H1 (cell line): ENCODE results near the gene FBXO47. TPM values are rescaled to one million over a fixed set of nuclear protein-coding genes. Genes with fewer than 3 reads are reported as not detected.
A peak's percentile ranks its signal among the peaks of the same experiment; 100 is the strongest.

Experiments used
- CTCF ChIA-PET: fragments of 300-600 bp; sonication (Branson Sonifier 250); formaldehyde crosslinking; loops from one replicate; lab custom pipeline; 2021; ENCODE audit not compliant: partially characterized antibody; lab: Charles Lee
- POLR2A ChIA-PET: fragments of 300-600 bp; sonication (Branson Sonifier 250); formaldehyde crosslinking; loops from one replicate; lab custom pipeline; 2021; ENCODE audit warnings: inconsistent platforms; ENCODE audit not compliant: partially characterized antibody; lab: Charles Lee
- DNase-seq, 2 experiments: peaks; one replicate each; pipeline versions ENCODE4 v3.0.0 to v3.0.0-alpha.2; 2010 to 2022; ENCODE audit warnings: low spot score in 2 of 2, low read depth in 1 of 2, mixed read lengths in 1 of 2
- FAIRE-seq: peaks from 2 replicates; lab custom pipeline; 2011; peaks lifted over from hg19 to GRCh38; lab: Jason Lieb, UNC
- H2AFZ ChIP-seq: 2 replicates; pipeline ENCODE4 v1.8.1; 2012; ENCODE audit warnings: low read length, inconsistent platforms
- H2AK5ac ChIP-seq: 2 replicates; pipeline ENCODE4 v1.6.1; 2013; ENCODE audit warnings: low read depth, low read length
- H2BK120ac ChIP-seq: replicated peaks from 2 replicates; pipeline ENCODE3; 2013; ENCODE audit warnings: low read depth, low read length, inconsistent platforms
- H2BK12ac ChIP-seq: 2 replicates; pipeline ENCODE4 v1.6.1; 2013; ENCODE audit warnings: low read depth, low read length
- H2BK15ac ChIP-seq: 2 replicates; pipeline ENCODE4 v1.6.1; 2013; ENCODE audit warnings: low read length
- H2BK20ac ChIP-seq: 2 replicates; pipeline ENCODE4 v1.6.1; 2013; ENCODE audit warnings: low read length
- H2BK5ac ChIP-seq: 2 replicates; pipeline ENCODE4 v1.6.1; 2013; ENCODE audit warnings: low read depth, low read length
- H3K14ac ChIP-seq: 2 replicates; pipeline ENCODE4 v1.6.1; 2013; ENCODE audit warnings: inconsistent platforms; ENCODE audit not compliant: insufficient read length
- H3K18ac ChIP-seq: 2 replicates; pipeline ENCODE4 v1.6.1; 2013; ENCODE audit warnings: low read length; ENCODE audit errors: extremely low read depth
- H3K23ac ChIP-seq: 2 replicates; pipeline ENCODE4 v1.6.1; 2013; ENCODE audit warnings: inconsistent platforms; ENCODE audit not compliant: insufficient read length
- H3K23me2 ChIP-seq: 2 replicates; pipeline ENCODE4 v1.6.1; 2013; ENCODE audit warnings: low read depth, low read length
- H3K27ac ChIP-seq: 2 replicates; pipeline ENCODE4 v1.6.1; 2011; ENCODE audit warnings: low read depth, low read length, inconsistent platforms
- H3K27me3 ChIP-seq, 4 experiments: replicated peaks in 1 of 4; 1 replicate in 1 of 4; 2 replicates in 3 of 4; pipeline versions ENCODE4 v1.6.1 to v1.8.1; 2011 to 2013; ENCODE audit warnings: low read length in 3 of 4, mild to moderate bottlenecking in 3 of 4, inconsistent platforms in 2 of 4, mixed read lengths in 2 of 4, moderate library complexity in 1 of 4; ENCODE audit not compliant: control insufficient read depth in 3 of 4, insufficient read depth in 3 of 4; ENCODE audit errors: extremely low read depth in 1 of 4
- H3K36me3 ChIP-seq, 4 experiments: 2 replicates each; pipeline versions ENCODE4 v1.6.1 to v1.8.1; 2011 to 2013; ENCODE audit warnings: mild to moderate bottlenecking in 4 of 4, low read length in 3 of 4, moderate library complexity in 2 of 4, control low read depth in 1 of 4, inconsistent platforms in 1 of 4; ENCODE audit not compliant: insufficient read depth in 4 of 4, control insufficient read depth in 2 of 4
- H3K4ac ChIP-seq: replicated peaks from 2 replicates; pipeline ENCODE3; 2013; ENCODE audit warnings: low read length, low read depth, mixed read lengths, inconsistent platforms; ENCODE audit not compliant: insufficient read length
- H3K4me1 ChIP-seq, 4 experiments: replicated peaks in 1 of 4; 1 replicate in 1 of 4; 2 replicates in 3 of 4; pipeline versions ENCODE4 v1.6.1 to v1.8.1; 2011 to 2013; ENCODE audit warnings: low read length in 3 of 4, inconsistent platforms in 2 of 4, mixed read lengths in 1 of 4; ENCODE audit not compliant: insufficient read depth in 4 of 4, control insufficient read depth in 3 of 4
- H3K4me2 ChIP-seq, 2 experiments: 2 replicates each; pipeline versions ENCODE4 v1.6.1 to v1.8.1; 2011 to 2013; ENCODE audit warnings: low read depth in 2 of 2, low read length in 2 of 2, control low read depth in 1 of 2, inconsistent platforms in 1 of 2, mild to moderate bottlenecking in 1 of 2; ENCODE audit not compliant: insufficient read depth in 1 of 2
- H3K4me3 ChIP-seq, 4 experiments: fragments of 200-600, 300-600 bp in 1 of 4; sonication (generic), shearing (Covaris generic), sonication (Bioruptor Twin) in 1 of 4; 2 replicates each; pipeline versions ENCODE4 v1.5.1 to v1.8.1; 2011 to 2016; ENCODE audit warnings: low read length in 4 of 4, low read depth in 3 of 4, control low read depth in 2 of 4, inconsistent platforms in 2 of 4, mild to moderate bottlenecking in 2 of 4, mixed read lengths in 1 of 4, moderate library complexity in 1 of 4; ENCODE audit not compliant: insufficient read depth in 2 of 4; ENCODE audit errors: extremely low read depth in 1 of 4
- H3K56ac ChIP-seq: replicated peaks from 2 replicates; pipeline ENCODE3; 2013; ENCODE audit warnings: low read depth, mild to moderate bottlenecking, mixed read lengths, low read length, inconsistent platforms; ENCODE audit not compliant: insufficient read length
- H3K79me1 ChIP-seq: 2 replicates; pipeline ENCODE4 v1.6.1; 2013; ENCODE audit warnings: low read depth, low read length, control low read depth
- H3K79me2 ChIP-seq, 2 experiments: 2 replicates each; pipeline versions ENCODE4 v1.6.1 to v1.8.1; 2012 to 2013; ENCODE audit warnings: low read length in 2 of 2, mild to moderate bottlenecking in 2 of 2, inconsistent platforms in 1 of 2; ENCODE audit not compliant: insufficient read depth in 2 of 2, control insufficient read depth in 1 of 2
- H3K9ac ChIP-seq, 4 experiments: replicated peaks in 1 of 4; 1 replicate in 1 of 4; 2 replicates in 3 of 4; pipeline versions ENCODE4 v1.6.1 to v1.8.1; 2011 to 2013; ENCODE audit warnings: low read depth in 3 of 4, low read length in 3 of 4, control low read depth in 2 of 4, mild to moderate bottlenecking in 2 of 4, moderate library complexity in 2 of 4, inconsistent platforms in 1 of 4; ENCODE audit errors: extremely low read depth in 1 of 4
- H3K9me3 ChIP-seq, 2 experiments: 2 replicates each; pipeline versions ENCODE4 v1.6.1 to v1.8.1; 2012 to 2013; ENCODE audit warnings: mild to moderate bottlenecking in 2 of 2, moderate library complexity in 2 of 2, control low read depth in 1 of 2, inconsistent platforms in 1 of 2, low read depth in 1 of 2, low read length in 1 of 2, mixed read lengths in 1 of 2; ENCODE audit not compliant: insufficient read depth in 2 of 2
- H4K20me1 ChIP-seq, 2 experiments: replicated peaks in 1 of 2; 2 replicates each; pipeline versions ENCODE3 to v1.8.1; 2011 to 2013; ENCODE audit warnings: inconsistent platforms in 2 of 2, low read length in 2 of 2, mild to moderate bottlenecking in 1 of 2; ENCODE audit not compliant: insufficient read depth in 2 of 2, control insufficient read depth in 1 of 2
- H4K5ac ChIP-seq: 2 replicates; pipeline ENCODE4 v1.6.1; 2013; ENCODE audit warnings: low read length, low read depth, mixed read lengths, inconsistent platforms; ENCODE audit not compliant: insufficient read length
- H4K8ac ChIP-seq: 2 replicates; pipeline ENCODE4 v1.8.0; 2013; ENCODE audit warnings: mild to moderate bottlenecking, moderate library complexity, low read length, inconsistent platforms; ENCODE audit not compliant: insufficient read depth; ENCODE audit errors: extremely low read depth
- H4K91ac ChIP-seq: replicated peaks from 2 replicates; pipeline ENCODE3; 2013; ENCODE audit warnings: low read length, mixed read lengths, inconsistent platforms; ENCODE audit not compliant: insufficient read length
- WGBS, 2 experiments: shearing (Covaris generic) in 1 of 2; methylation state at CpG; one replicate each; pipeline versions ENCODE4 v1.1.6 to v1.1.7; 2013 to 2015; ENCODE audit warnings: low lambda C conversion rate in 2 of 2, mixed read lengths in 2 of 2, inconsistent platforms in 1 of 2, low coverage in 1 of 2, missing lambda C conversion rate in 1 of 2; ENCODE audit not compliant: insufficient replicate concordance in 2 of 2, insufficient coverage in 1 of 2, insufficient read length in 1 of 2; ENCODE audit errors: extremely low coverage in 1 of 2, missing lambda C conversion rate in 1 of 2; 5-methylcytosine and 5-hydroxymethylcytosine counted together
- polyA plus RNA-seq, 7 experiments: library from polyadenylated mRNA; depleted of rRNA in 3 of 7; stranded (reverse) in 5 of 7; unstranded in 2 of 7; fragments of >200 nt in 5 of 7; fragments of 200-250 nt in 2 of 7; gene quantifications; 1 replicate in 5 of 7; 2 replicates in 1 of 7; 4 replicates in 1 of 7; pipeline versions ENCODE4 v1.2.1 to v1.2.3, GENCODE V29; 2011 to 2013; ENCODE audit warnings: missing spikeins in 2 of 7, mixed read lengths in 2 of 7
- total RNA-seq: library from RNA; stranded (reverse); fragmentation: NEBNext Ultra II Directional; extraction: Animal tissue kit (Norgen Biotek cat#: 25700); gene quantifications from 2 replicates; pipeline ENCODE4 v1.2.1, GENCODE V29; 2021

The FBXO47 gene
- total and polyA plus RNA-seq, 2 of the 8 experiments (the other 6 are each of a cell fraction or from before 2014, with no cell fraction given), result not detected

- H3K79me1 ChIP-seq, result no peaks in the 10 kb centered on the region
- CTCF ChIA-PET, result interaction anchor here (0.6 to 1.6 kb wide), 8 partner anchors 16 to 1566 kb away, joined by 3 to 7 read pairs (median 3); partner anchors contain the start of gene FBXO47
- no peak overlapping the region for H3K4me2 ChIP-seq
- no peak overlapping the region for H3K4ac ChIP-seq
- no peak overlapping the region for H2BK120ac ChIP-seq
- H3K23me2 ChIP-seq, result 0 out of 2 replicates have a peak, but pooled peaks cover 3% of the 10 kb centered on the region
- H2AFZ ChIP-seq, result no peak overlapping the region; the same call in 1 of the 2 replicates
- POLR2A ChIA-PET, result interaction anchor here (1.8 kb wide), 1 partner anchor 32 kb away, joined by 4 read pairs; no protein-coding TSS in a partner anchor
- peaks cover 0 to 2% (median 0%) of the 10 kb centered on the region in 4 experiments; a peak in 3 of 7 replicates for H3K4me1 ChIP-seq
- peak overlapping the region; percentile 27; the same call in 1 of the 2 replicates for H2BK12ac ChIP-seq
- no peak overlapping the region for H3K9ac ChIP-seq
- H4K5ac ChIP-seq, result no peak overlapping the region
- no peak overlapping the region for H3K27ac ChIP-seq
- H2BK20ac ChIP-seq, result no peak overlapping the region
- no peak overlapping the region for H4K91ac ChIP-seq
- no peak overlapping the region for H2AK5ac ChIP-seq
- WGBS, 2 experiments, result 94% methylated on average over 11 of the region's 13 CpGs; no CpG with 5 or more reads in 1 of the 2 experiments
- H3K9me3 ChIP-seq, result no peaks in the 10 kb centered on the region; a peak in 1 of 4 replicates
- H2BK15ac ChIP-seq, result 0 out of 2 replicates have a peak overlapping the region, but pooled peaks have one; percentile 4
- no peak overlapping the region for H4K8ac ChIP-seq
- H3K4me3 ChIP-seq, result no peak overlapping the region
- FAIRE-seq (no peak), DNase-seq (no peak)
- H3K18ac ChIP-seq, result no peak overlapping the region; the same call in 1 of the 2 replicates
- no peaks in the 10 kb centered on the region for H3K36me3 ChIP-seq
- no peaks in the 10 kb centered on the region for H3K27me3 ChIP-seq
- no peaks in the 10 kb centered on the region for H3K79me2 ChIP-seq
- no peak overlapping the region for H3K56ac ChIP-seq
- no peak overlapping the region for H3K23ac ChIP-seq
- H3K14ac ChIP-seq, result no peak overlapping the region
- H2BK5ac ChIP-seq, result peak overlapping the region; percentile 55; the same call in 1 of the 2 replicates
- H4K20me1 ChIP-seq, result no peaks in the 10 kb centered on the region
Observed at GRCh38 chr17:39014795-39015545, 47.8 kb upstream of the FBXO47 start.
